GM18909 (cell line): ENCODE measurements around the gene ADM2.
A peak's percentile ranks its signal among the peaks of the same experiment; 100 is the strongest.

Experiments
- ATAC-seq: cut with Tn5 transposase; IDR thresholded peaks from one replicate; pipeline ENCODE4 v1.9.1; 2021; ENCODE audit warnings: mild to moderate bottlenecking; ENCODE audit not compliant: unreplicated experiment, poor library complexity

Gene ADM2

DNA sequence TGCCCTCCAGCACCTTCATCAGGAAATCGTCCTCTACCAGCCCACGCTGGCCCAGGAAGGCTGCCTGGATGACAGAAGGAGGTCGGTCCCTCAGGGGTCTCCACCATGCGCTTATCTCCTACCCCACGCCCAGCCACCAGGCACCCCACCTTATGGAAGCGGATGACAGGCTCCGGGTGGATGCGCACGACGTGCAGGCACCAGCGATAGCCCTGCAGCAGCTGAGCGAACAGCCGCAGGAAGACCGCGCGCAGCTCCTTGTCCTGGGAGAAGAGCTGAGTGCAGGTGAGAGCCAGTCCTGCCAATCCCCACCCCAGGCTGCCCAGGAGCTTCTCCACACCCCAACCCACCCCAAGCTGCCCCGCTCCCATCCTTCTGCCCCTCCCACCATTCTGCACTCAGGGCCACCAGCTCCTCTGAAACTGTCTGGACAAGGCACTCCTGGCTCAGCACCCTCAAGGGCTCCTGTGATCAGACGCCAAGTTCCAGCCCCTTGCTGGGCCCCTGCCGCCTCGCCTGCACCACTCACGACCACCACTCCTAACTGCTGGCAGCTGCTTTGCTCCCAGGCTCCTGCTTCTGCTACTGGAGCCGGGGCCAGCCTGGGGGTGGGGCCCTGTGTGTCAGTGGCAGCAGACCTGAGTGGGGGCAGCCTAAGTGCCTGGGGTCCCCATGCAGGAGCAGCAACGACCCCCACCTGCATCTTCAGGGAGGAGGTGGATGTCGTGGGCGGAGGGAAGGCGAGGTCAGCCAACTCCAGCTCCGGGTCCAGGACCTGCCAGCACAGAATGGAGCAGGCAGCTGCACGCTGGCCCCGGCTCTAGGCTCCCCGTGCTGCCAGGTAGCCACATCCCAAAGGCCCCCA, 16.0 kb upstream of the ADM2 start:
- no peak for ATAC-seq

DNA sequence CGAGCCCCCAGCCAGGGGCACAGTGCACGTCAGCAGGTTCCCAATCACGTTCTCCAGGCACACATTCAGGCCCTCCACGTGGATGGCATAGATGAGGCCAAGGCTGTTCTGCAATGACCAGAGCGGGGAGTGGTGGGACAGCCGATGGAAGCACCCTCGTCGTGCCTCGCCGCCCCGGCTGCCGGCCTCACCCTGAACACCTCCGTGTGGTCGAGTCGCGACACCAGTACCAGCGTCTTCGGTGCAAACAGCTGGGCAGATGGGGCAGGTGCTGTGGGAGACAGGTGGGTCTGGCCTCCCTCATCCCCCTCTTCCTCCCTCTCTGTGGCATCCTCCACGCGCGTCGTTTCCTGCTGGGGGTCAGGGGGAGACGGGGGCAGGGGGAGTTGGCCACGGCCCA, 14.0 kb upstream of the ADM2 start:
- no peak for ATAC-seq

DNA sequence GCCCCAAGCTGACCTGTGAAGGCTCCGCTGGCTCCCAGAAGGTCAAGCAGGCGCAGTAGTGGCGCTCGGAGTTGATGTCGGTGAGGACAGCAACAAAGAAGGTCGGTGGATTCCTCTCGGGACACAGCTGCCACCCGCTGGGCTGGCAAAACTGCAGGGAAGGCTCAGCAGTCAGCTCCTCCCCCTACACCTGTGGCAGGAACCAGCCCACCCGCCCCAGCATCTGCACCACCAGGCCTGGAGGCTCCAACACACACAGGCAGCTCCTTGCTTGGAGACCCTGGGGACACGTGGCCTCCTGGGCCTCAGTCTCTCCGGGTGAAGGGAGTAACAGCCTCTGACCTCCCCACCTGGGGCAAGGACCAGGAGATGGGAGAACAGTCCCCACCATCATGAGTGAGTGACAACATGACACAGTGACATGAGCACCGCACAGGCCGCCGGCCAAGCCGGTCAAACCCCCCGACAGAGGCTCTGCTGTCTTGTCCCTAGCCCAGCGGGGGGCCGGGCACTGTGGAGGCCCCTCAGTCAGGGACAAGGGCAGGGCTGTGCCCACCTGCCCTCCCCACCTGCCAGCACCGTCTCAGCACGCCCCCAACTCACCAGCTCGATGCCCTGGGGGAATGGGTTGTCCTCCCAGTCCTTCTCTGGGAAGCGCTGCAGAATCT, 13.4 kb upstream of the ADM2 start:
- ATAC-seq: no peak

DNA sequence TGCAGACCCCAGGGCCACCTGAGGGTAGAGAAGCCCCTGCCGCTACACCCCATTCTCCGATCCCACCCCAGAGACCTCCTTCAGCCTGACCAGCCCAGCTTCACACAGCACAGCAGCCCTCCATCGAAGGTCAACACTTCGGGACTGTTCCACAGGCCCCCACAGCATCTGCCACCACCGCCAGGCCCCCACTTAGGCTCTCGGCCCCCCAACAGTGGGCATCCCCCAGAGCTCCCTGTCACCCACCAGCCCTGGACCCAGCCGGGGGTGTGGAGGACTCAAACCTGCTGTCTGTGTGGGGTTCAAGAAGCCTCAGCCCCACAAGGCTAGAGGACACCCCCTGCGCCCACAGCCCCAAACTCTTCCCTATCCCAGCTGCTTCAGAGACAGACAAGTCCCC, 12.7 kb upstream of the ADM2 start:
- ATAC-seq: no peak

DNA sequence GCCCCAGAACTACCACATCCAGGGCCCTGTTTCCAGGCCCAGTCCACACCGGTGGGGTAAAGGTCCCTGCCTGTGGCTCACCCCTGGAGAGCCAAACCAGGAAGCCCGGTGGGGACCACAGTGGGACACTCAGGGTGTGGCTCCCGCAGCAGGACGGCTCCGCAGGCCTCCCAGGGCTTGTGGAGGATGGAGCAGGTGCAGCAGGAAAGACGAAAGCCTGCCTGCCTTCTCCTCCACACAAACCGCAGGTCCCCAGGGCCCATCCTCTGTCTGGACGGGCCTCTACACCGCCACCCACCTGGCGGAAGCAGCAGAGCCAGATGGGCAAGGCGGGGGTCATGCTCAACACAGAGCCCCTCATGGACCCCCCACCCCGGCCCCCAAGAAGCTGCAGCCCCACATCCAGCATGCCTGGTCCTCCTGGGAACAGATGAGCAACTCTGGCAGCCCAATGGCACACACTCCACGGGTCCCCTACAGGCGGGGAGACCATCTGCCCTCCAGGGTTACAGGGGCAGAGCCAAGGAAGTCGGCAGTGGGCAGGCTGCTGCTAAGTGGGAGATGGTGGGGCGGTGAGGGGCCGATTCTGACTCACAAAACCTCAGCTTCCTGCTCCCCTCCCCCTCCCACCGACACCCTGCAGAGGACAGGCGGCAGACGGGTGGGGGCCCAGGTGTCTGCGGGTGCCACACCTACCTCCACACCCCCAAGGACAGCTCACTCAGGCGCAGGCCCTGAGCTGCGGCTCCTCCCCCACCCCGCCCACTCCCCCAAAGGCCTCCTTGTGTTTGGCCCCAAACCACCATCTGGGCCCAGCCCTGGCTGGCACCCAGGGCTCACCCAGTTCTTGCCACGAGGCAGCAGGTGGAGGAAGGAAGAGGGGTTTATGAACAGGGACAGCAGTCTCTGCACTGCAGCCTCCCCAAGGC, 11.7 kb upstream of the ADM2 start:
- peak; percentile 66 for ATAC-seq

DNA sequence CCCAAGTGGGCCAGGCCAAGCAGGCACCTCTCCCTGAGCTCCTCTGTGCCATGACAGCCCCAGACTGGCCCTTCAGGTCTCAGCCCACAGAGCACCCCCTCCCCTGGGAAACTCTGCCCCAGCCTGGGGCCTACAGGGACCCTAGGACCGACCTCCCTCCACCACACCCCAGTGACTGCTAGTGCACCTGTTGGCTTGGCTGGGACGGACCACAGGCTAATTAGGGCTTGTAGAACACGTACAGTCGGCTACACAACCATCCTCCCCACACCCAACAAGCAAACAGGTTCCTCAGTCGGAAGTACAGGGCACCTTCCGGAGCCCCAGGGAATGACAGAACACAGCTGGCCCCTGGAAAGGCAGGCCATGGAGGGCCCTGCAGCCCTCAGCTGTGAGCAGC, 10.9 kb upstream of the ADM2 start:
- no peak for ATAC-seq

DNA sequence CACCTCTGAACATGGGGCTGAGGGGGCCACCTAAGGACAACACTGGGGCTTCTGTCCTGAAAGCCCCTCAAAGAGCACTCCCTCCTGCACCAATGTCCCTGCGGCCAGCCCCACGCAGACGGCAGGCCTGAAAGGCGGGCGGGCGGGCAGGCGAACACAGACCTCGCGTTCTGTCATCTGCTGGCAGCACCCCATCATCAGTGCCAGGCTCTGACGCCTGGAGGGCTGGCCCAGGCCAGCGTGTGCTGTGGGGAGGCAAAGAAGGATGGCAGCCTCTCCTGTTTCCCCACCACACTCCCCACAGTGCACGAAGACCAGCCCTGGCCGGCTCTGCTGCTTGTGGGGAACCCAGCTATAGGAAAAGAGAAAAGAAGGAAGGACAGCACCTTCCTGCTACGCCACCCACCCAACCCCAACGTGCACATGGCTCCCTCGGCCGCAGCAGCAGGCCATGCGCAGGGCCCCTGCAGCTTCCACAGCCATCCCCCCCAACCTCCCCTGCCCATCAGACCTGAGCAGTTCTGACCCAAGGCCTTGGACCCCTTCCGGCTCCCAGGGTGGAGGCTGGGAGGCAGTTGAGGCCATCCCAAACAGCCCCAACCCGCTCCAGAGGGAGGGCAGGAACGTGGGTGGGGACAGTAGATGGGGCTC, 10.0 kb upstream of the ADM2 start:
- ATAC-seq: no peak

DNA sequence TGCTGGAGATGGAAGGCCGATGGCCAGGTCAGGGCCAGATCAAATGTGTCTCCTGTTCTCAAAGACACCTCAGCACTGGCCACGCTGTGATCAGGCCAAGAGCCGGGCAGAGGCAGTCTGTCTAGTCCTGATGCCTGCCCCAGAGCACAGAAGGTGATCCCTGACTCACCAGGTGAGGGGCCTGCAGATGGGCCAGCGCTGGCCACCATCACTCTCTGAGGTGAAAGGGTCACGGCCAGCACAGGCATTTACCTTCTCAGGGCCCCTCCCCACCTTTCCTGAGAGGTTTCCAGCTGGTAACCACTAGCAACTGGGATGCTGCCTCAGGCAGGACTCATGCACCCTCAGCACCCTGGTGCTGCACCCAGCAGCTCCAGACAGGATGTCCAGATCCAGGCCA, 9.4 kb upstream of the ADM2 start:
- ATAC-seq: no peak

DNA sequence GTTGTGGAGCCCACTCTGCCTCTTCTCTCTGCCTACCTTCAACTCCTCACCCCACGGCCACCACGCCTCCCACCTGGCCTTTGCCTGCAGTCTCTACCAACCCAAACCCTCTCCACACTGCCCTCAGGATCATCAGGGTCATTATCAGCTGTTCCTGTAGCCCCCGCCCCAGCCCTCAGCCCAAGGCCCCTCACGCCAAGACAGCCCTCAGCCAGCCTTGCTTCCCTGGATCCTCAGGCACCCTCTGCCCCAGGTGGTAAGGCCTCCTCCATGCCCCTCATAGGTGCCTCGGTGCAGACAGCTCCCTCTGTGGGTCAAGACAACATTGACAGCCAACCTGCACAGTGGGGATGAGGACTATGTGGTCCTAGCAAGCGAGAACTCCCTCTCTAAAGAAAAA, 8.3 kb upstream of the ADM2 start:
- ATAC-seq: no peak

DNA sequence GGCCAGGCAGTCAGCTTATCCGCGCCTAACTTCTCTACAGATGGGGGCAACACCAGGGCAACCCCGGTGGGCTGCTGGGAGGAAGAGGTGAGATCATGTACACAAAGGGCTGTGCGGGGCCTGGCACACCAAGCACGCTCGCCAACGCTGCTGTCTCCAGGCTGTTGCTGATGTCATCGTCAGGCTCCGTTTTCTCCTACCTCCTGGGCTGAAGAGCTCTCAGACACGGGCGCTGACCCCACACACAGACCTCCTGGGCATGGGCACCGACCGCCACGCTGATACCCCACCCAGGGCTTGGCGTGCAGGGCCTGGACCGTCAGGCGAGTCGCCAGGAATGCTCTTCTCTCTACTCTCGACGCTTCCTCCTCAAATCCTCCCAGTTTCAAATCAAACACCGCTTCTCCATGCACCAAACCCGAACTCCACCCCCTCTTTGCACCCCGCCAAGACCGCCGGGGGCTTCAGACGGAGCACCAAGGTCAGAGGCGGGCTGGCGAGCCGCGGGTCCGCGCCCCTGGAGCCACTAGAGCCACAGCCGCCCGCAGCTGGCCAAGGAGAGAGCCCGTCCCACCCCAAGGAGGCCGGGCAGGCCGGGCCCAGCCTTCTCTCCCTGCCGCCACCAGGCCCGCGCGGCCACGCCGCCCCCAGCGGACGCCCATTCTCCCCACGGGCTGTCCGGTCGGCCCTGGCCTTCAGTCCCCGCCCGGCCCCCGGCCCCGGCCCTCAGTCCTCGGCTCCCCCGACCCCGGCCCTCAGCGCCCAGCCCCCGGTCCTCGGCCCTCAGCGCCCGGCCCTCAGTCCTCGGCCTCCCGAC, 7.3 kb upstream of the ADM2 start:
- no peak for ATAC-seq

DNA sequence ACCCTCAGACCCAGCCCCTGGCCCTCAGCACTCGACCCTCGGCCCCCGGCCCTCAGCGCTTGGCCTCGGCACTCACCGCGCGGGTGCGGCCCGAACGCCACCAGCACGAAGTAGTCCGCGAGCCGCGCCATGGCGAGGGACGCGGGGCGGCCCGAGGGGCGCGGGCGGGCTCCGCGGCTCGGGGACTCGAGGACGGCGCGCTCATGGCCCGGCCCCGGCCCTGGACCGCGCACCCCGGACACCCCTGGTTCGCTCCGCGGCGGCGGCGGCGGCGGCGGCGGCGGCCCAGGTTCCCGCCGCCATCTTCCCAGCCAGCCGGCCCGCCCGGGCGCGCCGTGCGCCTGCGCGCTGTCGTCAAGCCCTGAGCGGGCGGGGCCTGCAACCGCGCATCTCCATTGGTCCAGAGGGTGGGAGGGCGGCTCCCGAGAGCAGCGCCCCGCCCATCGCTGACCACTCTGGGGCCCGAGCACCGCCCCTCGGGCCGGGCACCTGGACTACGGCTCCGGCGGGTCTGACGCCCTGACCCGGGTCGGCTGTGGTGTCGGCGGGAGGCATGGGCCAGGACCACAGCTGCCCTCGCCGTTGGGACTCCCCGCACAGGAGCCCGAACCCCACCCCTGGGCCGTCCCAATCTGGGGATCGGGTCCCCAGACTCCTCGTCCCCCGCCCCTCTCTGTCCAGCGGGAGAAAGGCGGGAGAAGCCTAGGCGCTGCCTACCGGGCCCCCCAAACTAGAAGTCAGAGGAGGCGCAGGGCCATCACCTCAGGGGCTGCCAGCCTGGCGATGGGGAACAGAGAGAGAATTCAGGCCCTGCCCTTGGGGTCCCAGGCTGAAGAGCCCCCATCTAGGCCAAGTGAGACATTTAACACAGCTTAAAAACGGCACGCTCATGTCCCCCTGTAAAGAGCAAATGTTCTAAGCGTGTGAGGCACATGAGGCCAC, 6.4 kb upstream of the ADM2 start, which contains the start of gene SBF1:
TSS of gene SBF1 (minus strand) at position 326 of the 942 bp plus-strand sequence. CDS start at position 131, 195 bp downstream.
- peak; percentile 74 for ATAC-seq

DNA sequence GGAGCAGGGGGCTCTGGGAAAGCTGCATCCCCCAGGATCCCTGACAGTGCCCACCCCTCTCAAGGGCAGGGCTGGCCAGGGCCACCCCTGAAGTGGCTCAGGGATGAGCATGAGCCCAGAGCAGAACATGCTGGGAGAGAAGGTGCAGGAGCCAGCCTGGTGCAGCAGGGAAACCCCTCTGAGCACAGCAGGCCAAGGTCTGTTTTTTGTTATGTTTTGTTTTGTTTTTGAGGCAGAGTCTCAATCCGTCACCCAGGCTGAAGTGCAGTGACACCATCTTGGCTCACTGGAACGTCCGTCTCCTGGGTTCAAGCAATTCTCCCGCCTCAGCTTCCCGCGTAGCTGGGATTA, 5.7 kb upstream of the ADM2 start:
- no peak for ATAC-seq

DNA sequence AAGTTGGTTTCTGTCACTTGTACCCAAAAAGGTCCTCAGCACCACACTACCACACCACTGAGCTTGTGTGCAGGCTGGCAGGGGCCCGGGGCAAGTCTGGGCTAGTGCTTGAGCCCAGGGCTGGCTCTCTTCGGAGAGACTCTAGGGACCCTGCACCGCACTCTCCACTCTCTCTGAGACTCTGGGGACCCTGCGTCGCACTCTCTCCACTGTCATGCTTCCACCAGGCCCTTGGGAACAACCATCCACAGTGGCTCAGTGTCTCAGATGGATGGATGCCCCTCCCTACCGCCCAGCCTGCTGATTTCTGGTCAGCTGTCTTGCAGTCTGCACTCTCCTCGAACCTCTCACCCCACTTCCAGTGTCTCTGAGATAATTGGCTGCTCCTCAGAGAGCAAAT, 4.5 kb upstream of the ADM2 start:
- no peak for ATAC-seq

DNA sequence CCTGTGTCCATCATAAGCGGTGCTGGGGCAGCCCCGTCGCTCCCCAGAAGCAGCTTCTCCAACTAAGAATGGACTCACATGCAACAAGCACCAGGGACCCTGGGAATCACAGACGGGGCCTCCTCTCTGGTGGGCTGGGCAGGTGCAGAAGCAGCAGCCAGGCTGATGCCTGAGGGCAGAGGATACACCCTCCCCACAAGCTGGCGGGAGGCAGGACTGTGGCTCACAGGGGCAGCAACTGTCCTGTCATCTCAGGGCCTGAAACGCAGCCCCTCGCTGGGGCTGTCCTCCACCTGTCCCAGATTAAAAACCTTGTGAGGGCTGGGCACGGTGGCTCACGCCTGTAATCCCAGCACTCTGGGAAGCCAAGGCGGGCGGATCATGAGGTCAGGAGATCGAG, 3.4 kb upstream of the ADM2 start:
- no peak for ATAC-seq

DNA sequence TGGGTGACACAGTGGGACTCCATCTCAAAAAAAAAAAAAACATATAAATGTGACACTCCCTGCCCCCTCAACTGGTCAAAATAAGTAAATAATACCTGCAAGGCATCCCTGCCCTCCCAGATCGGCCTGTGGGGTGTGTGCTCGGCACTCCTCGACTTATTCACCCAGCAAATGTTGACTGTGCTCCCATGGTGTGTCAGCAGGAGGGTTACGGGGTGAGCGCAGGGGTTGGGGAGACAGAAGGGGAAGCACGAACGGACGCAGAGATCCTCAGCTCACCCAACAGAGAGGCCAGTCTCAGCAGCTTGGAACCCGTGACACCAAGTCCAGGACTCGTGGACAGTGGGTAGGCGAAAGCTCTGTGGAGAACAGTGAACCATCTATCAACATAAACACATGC, 1.6 kb upstream of the ADM2 start:
- no peak for ATAC-seq

DNA sequence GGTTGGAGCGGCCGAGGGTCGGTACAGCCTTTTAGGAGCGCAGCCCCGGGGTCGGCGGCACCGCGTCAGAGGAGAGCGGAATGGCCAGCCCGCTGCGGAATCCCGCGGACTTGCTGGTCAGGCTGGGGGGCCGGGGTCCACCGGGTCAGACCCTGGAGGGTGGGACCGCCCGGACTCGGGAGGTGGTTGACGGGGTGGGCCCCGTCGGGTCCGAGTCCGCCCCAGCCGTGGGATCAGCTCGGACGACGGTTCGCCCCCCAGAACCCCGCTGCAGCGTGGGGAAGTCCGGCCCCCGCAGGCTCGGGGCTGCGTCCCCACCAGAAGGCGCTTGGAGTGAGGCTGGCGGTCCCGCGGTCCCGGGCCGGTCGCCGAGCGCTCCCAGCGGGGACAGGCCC, 301 bp upstream of the ADM2 start:
- ATAC-seq: no peak

DNA sequence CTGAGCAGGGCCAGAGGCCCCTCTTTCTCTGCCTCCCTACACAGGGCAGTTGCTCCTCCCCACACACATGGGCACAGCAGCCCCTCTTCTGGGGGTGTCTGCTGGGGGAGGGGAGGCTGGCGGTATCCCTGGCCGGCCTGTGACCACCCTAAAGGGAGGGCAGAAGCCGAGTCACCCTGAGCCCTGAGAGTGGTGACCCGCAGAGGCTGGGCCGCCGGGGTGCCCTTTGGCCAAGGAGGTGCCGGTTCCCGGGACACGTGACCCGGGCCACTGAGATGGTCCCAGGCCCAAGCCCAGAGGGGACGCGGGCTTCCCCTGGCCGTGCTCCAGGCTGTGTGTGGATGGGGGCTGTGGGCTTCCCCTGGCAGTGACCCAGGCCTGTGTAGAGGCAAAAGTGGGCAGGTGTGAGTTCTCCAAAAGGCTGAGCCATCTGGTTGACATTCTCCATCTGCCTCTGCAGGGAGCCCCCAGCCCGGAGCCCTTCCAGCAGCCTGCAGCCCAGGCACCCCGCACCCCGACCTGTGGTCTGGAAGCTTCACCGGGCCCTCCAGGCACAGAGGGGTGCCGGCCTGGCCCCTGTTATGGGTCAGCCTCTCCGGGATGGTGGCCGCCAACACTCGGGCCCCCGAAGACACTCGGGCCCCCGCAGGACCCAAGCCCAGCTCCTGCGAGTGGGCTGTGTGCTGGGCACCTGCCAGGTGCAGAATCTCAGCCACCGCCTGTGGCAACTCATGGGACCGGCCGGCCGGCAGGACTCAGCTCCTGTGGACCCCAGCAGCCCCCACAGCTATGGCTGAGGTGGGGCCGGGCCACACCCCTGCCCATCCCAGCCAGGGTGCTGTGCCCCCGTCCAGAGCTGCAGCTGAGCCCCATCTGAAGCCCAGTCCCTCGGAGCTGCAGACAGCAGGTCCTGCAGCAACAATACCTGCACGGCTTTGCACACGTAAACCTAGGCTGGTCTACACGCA, 1.0 kb downstream of the ADM2 start:
- no peak for ATAC-seq
